HG03095 (cell line): ENCODE measurements around the gene OR5K3.
"Not testable (repeated sequence)": the region's sequence is repeated elsewhere in the genome, so short reads cannot be mapped to it uniquely, and the experiment has no call there.

ENCODE experiments used
- ATAC-seq: cut with Tn5 transposase; IDR thresholded peaks from one replicate; pipeline ENCODE4 v1.9.1; 2021; ENCODE audit warnings: moderate library complexity; ENCODE audit not compliant: unreplicated experiment

The OR5K3 gene, protein sequence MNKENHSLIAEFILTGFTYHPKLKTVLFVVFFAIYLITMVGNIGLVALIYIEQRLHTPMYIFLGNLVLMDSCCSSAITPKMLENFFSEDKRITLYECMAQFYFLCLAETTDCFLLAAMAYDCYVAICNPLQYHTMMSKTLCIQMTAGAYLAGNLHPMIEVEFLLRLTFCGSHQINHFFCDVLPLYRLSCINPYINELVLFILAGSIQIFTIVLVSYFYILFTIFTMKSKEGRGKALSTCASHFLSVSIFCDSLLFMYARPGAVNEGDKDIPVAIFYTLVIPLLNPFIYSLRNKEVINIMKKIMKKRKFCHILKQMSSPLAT

DNA sequence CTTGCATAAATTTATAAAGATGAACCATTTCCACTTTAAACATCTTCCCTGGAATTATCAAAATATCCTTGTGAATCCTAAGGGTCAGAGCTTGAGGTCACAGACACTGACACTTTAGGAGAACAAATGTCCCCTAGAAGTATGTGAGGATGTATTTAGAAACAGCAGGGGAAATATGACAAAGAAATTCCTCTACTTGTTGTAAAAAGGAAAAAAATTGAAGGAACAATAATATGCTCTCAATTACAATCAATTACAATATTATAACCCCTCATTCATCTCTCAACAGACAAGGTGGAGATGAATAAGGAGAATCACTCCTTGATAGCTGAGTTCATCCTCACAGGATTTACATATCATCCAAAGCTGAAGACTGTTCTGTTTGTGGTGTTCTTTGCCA lies at the start of gene OR5K3:
OR5K3 (plus strand) TSS at position 301 of the 400 bp plus-strand sequence; CDS start at position 301, 0 bp downstream.
- no peak for ATAC-seq

DNA sequence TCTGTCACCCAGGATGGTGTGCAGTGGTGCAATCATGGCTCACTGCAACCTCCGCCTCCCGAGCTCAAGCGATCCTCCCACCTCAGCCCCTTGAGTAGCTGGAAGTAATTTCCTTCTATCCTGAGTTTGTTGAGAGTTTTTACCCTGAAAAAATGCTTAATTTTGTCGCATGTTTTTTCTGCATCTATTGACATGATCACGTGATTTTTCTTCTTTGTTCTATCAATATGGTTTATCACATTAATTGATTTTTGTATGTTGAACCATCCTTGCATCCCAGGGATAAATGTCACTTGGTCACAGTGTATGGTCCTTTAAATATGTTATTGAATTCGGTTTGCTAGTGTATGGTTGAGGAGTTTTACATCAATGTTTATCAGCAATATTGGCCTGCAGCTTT lies 48.7 kb upstream of the OR5K3 start:
- no peak for ATAC-seq

DNA sequence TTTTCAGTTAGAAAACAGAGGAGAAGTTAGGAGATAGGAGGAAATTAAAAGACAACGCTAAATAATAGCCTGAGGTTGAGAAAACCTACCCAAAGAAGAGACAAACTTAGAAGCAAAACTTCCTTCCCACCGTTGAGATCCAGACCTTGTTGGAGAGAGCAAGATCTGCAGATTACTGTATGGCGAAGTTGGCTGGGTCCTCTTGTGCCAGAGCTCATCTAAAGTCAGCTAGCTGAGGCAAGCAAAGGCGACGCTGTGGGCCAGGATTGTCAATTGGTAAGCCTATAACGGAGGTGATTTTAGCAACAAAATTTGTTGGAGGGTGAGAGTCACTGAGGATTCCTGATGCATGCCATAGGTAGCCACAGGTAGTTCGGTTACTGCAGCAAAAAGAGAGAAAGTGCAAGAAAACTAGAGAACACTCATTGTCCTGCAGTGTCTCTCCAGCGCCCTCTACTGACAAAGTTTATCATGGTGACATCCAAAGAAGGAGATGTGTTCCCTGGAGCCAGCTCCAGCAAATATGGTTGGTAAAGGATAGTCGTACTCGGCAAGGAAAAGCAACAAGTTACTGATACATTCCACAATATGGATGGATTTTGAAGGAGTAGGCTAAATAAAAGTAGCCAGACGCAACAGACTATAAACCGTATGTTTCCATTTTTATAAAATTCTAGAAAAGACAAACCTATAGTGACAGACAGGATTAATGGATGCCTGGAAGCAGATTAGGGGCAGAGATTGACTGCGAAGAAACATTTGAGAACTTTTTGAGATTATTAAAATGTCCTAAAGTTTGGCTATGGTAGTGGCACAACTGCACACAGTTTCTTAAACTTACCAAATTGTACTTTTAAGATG lies 46.6 kb upstream of the OR5K3 start:
- no peak for ATAC-seq

DNA sequence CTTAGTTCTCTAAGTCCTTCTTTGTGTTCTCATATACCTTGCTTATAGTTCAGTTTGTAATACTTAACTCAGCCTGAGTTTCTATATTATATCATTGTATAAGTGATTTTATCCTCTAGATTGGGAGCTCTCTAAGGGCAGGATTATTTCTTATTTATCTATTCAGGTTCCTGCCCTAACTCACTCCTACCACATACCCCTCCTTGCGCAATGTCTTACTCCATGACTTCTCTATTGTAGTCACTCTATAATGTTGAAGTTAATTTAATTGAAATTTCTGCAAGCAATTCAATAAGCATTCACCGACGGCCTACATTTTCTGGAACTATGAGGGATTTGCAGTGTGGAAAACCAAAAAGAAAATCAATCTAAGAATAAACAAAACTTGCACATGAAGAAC lies 40.4 kb upstream of the OR5K3 start:
- no peak for ATAC-seq

DNA sequence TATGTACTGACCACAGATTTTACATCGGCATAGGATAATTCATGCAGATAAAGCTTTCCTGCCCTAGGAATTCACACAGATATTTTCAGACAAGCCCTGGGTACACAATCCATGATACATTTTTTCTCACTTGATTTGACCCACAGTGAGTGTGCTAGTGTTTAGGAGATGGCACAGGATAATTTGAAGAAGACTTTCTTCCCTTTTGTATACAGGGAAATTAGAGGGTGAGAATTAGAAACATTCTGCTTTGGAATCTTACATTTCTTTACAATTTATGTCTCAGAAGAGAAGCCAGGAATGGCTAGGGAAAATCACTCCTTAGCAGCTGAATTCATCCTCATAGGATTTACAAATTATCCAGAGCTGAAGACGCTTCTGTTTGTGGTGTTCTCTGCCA lies 36.9 kb upstream of the OR5K3 start, which contains the start of gene OR5K4:
OR5K4 (plus strand) TSS at position 301 of the 400 bp plus-strand sequence; CDS start at position 301, 0 bp downstream.
- no peak for ATAC-seq

DNA sequence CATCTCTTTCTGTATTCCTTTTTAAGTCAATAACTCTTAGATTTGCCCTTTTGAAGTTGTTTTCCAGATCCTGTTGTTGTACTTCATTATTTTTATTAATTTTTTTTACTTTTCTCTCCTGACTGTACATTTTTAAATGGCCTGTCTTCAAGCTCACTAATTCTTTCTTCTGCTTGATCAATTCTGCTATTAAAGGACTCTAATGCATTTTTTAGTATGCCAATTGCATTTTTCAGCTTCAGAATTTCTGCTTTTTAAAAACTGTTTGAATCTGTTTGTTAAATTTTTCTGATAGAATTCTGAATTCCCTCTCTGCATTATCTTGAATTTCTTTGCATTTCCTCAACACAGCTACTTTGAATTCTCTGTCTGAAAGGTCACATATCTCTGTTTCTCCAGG lies 31.2 kb upstream of the OR5K3 start:
- ATAC-seq: no peak

DNA sequence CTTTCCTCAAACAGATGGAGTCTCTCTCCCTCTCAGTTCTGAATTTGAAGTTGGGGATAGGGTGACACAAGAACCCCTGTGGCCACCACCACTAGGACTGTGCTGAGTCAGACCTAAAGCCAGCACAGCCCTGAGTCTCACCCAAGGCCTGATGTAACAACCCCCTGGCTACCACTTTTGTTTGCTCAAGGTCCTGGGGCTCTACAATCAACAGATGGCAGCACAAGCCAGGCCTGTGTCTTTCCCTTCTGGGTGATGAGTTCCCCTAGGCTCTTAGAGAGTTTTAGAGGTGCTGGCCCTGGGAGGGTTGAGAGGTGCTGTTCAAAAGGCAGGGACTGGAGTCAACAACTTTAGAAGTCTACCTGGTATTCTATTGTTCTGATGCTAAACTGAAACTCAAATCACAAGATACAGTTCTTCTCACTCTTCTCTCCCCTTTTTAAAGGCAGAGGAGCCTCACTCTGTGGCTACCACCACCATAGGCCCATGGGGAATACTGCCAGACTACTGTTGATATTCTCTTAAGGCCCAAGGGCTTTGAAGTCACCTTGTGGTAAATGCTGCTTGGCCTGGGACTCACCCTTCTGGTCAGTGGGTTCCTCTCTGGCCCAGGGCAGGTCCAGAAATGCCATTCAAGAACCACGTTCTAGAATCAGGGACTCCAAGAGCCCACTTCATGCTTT lies 30.3 kb upstream of the OR5K3 start:
- ATAC-seq: peak; percentile 60

DNA sequence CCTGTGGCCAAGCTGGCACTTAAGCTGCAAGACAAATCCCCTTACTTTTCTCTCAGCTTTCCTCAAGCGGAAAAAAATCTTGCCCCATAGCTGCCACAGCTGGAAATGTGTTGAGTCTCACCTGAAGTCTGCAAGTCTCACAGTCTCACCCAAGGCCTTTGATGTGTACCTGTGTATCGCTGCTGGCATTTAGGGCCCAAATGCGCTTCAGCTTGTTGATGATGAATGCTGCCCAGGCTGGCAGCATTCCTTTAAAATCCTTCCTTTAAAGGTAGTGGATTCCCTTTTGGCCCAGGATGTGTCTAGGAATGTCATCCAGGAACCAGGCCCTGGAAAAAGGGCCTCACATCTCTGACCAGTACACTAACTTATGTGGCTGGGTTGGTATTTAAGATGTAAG lies 29.8 kb upstream of the OR5K3 start:
- no peak for ATAC-seq

DNA sequence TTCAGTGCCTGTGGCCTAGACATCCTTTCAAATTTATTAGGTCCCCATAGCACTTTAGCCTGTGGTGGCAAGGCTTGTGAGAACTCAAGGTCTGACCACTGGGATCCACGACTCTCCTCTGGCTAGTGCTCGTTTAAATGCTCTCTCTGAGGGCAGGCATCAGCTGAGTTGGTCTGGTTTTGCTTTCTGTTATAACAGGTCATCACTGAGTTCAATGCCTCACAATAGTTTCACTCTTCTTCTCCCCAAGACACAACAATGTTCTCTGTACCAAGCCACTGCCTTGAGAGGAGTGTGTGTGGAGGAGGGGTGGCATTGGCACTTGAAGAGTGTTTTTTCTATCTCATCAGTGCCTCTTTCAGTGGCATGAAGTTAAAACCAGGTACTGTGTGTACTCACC lies 29.2 kb upstream of the OR5K3 start:
- no peak for ATAC-seq

DNA sequence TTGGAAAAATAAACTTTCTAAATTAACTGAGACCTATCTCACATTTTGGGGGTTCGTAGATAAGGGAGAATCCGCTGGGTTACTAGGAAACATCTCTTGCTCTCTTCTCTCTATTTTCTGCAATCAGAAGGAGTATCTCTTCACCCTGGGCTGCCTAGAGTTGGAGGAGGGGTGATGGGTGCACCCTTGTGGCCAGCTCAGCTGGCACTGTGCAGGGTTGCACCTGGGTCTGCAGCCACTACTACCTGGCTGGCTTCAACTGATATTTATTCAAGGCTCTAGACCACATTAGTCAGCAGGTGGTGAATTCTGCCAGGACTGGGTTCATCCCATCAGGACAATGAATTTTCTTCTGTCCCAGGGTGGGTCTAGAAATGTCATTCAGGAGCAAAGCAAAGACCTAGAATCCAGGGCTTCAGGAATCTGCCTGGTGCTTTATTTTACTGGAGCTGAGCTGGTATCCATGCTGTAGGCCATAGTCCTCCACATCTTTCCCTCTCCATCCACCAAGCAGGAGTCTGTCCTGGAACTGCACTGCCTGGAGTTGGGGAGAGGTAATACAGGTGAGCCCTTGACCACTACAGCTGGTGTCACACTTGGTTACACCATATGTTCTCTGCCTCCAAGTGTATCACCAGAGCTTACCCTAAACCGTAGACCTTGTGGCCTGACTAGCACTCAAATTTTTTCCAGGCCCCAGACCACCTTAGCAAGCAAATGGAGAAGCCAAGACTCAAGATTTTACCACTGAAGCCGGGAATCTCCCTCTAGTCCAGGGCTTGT lies 22.8 kb upstream of the OR5K3 start:
- no peak for ATAC-seq

DNA sequence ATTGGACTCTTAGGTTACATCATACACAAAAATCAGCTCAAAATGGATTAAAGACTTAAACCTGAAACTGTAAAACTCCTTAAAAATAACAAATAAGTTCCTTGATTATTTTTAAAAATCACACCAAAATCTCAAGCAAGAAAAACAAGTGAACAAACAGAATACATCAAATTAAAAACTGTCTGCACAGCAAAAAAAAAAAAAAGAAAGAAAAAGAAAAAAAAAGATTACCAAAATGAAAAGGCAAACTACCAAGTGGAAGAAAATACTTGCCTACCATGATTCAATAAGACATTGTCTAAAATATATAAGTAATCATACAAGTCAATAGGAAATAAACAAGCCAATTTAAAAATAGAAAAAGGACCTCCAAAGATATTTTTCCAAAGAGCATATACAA lies 19.3 kb upstream of the OR5K3 start:
- no peak for ATAC-seq

DNA sequence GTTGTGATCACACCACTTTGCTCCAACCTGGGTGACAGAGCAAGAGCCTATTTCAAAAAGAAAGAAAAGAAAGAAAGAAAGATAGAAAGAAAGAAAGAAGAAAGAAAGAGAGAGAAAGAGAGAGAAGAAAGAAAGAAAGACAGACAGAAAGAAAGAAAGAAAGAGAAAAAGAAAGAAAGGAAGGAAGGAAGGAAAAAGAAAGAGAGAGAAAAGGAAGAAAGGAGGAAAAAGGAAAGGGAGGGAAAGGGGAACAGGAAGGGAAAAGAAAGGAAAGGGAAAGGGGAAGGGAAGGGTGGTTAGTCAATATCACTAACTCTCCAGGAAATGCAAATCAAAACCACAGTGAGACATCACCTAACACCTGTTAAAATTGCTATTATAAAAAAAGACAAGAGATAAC lies 18.6 kb upstream of the OR5K3 start:
- ATAC-seq: no peak

DNA sequence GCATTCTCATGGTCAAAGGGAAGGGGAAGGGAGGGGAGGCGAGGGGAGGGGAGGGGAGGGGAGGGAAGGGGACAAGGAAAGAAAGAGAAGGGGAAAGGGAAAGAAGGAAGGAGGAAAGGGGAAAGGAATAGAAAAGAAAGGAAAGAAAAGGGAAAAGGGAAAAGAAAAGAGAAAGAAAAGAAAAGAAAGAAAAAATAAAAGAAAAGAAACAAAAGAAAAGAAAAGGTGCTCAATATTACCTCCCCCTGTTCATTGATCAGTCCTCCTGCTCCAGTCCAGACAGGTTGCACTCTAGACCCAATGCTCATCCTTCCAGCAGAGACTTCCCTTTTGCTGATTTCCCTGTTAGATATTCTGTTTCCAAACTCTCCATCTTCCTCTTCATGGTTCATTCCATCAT lies 18.0 kb upstream of the OR5K3 start:
- no peak for ATAC-seq

DNA sequence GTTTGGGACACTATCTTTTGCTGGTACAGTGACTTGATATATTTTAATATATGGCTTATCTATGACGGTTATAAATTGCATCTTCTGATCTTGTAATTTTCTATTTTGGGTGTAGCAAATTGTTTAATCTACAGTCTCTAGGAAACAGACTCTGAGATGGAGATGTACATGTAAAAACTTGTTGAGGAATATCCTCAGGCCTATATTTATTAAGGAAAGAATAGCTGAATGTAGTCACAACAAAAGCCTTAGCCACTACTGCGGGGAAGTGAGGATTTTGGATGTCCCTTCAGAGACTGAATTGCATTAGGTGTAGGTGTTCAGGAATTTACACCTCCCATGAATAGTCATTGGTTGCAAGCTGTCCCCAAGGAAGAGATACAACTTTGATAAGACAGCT lies 13.8 kb upstream of the OR5K3 start:
- ATAC-seq: no peak

DNA sequence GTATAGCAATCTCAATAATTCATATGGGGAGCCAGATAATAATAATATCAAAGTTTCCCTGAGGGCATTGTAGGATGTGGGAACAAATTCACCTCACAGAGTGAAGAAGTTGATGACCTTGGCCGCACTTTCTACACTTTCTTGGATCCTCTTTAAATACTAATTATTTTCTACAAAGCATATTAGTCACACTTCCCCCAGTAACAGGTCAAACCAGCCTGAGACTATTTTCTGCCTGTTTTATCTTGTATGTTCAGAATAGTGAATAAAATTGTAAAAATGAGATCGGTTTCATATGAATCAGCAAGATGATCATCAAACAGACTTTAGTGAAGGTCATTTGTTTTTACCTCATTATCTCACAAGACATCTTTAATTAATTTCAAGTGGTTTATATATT lies 2.3 kb upstream of the OR5K3 start:
- ATAC-seq: no peak

DNA sequence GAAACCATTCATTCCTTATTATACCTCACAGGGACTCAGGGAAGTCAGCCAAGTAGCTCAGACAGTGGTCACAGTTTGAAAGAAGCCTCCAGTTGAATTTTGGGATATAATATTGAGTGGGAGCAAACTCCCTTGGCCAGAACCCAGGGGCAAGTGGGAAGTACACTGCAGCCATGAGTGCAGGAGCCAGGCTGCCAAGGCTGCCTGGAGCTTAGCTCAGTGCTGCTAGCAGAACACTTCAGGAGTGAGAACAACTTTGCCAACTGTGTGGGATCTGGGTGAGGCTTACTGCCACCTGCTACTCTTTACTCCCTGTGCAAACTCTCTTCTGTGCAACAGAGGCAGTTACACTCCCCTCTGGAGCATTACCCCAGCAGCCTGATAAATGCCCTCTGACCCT lies 4.6 kb downstream of the OR5K3 start:
- no peak for ATAC-seq

DNA sequence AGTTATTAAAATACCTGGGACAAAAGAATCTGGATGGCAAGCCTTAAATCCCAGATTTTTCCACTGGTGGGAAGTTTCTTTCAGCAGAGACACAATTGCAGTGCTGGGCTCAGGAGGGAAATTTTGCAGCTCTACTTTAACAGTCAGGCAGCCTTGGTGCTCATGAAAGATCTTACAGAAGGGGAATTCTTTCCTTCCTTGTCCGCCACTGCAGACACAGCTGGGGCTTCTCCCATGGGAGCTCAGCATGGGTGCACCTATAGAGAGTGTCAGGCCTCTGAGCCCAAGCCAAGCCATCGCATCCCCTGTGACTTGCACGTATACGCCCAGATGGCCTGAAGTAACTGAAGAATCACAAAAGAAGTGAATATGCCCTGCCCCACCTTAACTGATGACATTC lies 6.0 kb downstream of the OR5K3 start:
- ATAC-seq: not testable (repeated sequence)

DNA sequence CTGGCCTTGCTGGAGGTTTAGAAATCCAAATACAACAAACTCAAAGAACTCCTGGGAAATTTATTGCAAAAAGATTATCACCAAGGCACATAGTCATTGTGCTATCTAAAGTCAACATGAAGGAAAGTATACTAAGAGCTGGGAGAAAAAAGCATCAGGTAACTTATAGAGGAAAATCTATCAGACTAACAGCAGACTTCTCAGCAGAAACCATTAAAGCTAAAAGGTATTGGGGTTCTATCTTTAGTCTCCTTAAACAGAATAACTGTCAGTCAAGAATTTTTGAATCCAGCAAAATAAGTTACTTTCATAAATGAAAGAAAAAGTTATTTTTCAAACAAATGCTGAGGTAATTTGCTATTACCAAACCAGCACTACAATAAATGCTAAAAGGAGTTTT lies 8.0 kb downstream of the OR5K3 start:
- no peak for ATAC-seq

DNA sequence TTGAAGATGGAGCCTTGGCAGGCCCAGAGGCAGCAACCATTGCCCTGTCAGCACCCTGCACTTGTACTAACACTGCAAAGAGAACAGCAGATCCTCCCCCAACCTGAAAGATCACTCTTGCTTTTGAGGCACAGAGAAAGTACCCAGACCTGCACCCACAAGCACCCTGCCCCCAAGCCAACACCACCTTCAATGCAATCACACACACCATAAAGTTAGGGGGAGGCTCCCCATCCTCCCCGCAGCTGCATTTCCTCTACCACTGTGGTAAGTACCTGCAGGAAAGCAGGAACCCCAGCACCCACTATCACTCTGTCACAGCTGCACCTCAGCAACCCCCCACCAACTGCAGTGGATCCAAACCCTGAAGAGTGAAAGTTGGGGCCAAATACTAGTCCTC lies 12.0 kb downstream of the OR5K3 start:
- ATAC-seq: no peak

DNA sequence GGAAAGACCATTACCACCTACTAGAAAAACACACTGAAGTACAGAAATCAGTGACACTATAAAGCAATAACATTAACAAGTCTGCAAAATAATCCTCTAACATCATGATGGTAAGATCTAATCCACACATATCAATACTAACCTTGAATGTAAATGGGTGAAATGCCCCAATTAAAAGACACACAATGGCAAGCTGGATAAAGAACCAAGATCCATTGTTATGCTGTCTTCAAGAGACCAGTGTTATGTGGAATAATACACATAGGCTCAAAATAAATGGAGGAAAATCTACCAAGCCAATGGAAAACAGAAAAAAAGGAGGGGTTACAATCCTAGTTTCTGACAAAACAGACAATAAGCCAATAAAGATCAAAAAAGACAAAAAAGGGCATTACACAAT lies 13.5 kb downstream of the OR5K3 start:
- ATAC-seq: no peak

DNA sequence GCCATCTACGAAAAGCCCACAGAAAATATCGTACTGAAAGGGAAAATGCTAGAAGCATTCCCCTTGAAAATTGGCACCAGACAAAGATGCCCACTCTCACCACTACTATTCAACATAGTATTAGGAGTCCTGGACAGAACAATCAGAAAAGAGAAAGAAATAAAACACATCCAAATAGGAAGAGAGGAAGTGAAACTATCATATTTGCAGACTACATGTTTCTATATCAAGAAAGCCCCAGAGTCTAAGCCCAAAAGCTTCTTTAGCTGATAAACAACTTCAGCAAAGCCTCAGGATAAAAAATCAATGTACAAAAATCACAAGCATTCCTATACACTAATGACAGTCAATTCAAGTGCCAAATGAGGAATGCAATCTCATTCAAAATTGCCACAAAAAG lies 15.6 kb downstream of the OR5K3 start:
- ATAC-seq: no peak
